HCT116 (cell line): ENCODE data around the gene PYGO1. TPM values are rescaled to one million over a fixed set of nuclear protein-coding genes. Genes with fewer than 3 reads are reported as not detected.
"Not testable (repeated sequence)": the region's sequence is repeated elsewhere in the genome, so short reads cannot be mapped to it uniquely, and the experiment has no call there.

ENCODE experiments used
- ATAC-seq: fragments of 200-7000 bp; cut with Tn5 transposase; 2 replicates; pipeline ENCODE4 v1.9.1; 2020; ENCODE audit warnings: mild to moderate bottlenecking, moderate library complexity
- BruUV-seq: library from RNA; stranded (reverse); fragments of 400-500 nt; replicated peaks from 2 replicates; lab custom pipeline; 2021; lab: Mats Ljungman, UMichigan
- CTCF ChIA-PET: fragments of 300-600 bp; sonication (Branson Sonifier 250); formaldehyde crosslinking; loops from one replicate; lab custom pipeline; 2021; ENCODE audit warnings: antibody characterized with exemption; lab: Charles Lee
- POLR2A ChIA-PET: fragments of 300-600, 350-600 bp; sonication (Branson Sonifier 250); formaldehyde crosslinking; loops from one replicate; lab custom pipeline; 2021; ENCODE audit warnings: antibody characterized with exemption; lab: Charles Lee
- RAD21 ChIA-PET, 2 experiments: fragments of 300-600 bp; sonication (Branson Sonifier 250); formaldehyde crosslinking; loops; one replicate each; lab custom pipeline; 2023; ENCODE audit warnings: low total read pairs in 2 of 2; ENCODE audit not compliant: uncharacterized antibody in 2 of 2, unreplicated experiment in 2 of 2, low non-redundant PET in 1 of 2; lab: Charles Lee
- DNase-seq: peaks from one replicate; pipeline ENCODE4 v3.0.0-alpha.2; 2010; ENCODE audit warnings: low read depth, low spot score
- H2AFZ ChIP-seq: fragments of 200-600 bp; shearing (Covaris generic), sonication (generic); 2 replicates; pipeline ENCODE4 v1.6.1; 2017; ENCODE audit warnings: low read depth, mixed run types, mixed read lengths, antibody characterized with exemption, low read length; ENCODE audit not compliant: poor library complexity, severe bottlenecking
- H3K27ac ChIP-seq: 2 replicates; pipeline ENCODE4 v1.5.1; 2012; ENCODE audit warnings: low read depth, low read length
- H3K27me3 ChIP-seq: fragments of 200-600 bp; sonication (generic); 2 replicates; pipeline ENCODE4 v1.6.1; 2016; ENCODE audit warnings: mixed run types, low read length, mixed read lengths; ENCODE audit not compliant: insufficient read depth
- H3K36me3 ChIP-seq, 2 experiments: fragments of 200-500 bp in 1 of 2; fragments of 200-600 bp in 1 of 2; sonication (Bioruptor generic) in 1 of 2; sonication (generic) in 1 of 2; 2 replicates each; pipeline versions ENCODE4 v1.5.1 to v1.6.1; 2014 to 2016; ENCODE audit warnings: low read length in 2 of 2, inconsistent platforms in 1 of 2, mixed read lengths in 1 of 2, mixed run types in 1 of 2; ENCODE audit not compliant: insufficient read depth in 2 of 2, control insufficient read depth in 1 of 2
- H3K4me1 ChIP-seq, 2 experiments: fragments of 200-600 bp in 1 of 2; sonication (generic) in 1 of 2; 2 replicates each; pipeline versions ENCODE4 v1.5.1 to v1.6.1; 2012 to 2017; ENCODE audit warnings: low read length in 2 of 2, inconsistent platforms in 1 of 2, mild to moderate bottlenecking in 1 of 2, mixed read lengths in 1 of 2, mixed run types in 1 of 2, moderate library complexity in 1 of 2; ENCODE audit not compliant: insufficient read depth in 2 of 2, control insufficient read depth in 1 of 2
- H3K4me2 ChIP-seq: fragments of 200-600 bp; sonication (generic); 2 replicates; pipeline ENCODE4 v1.6.1; 2017; ENCODE audit warnings: mixed run types, low read length, mixed read lengths
- H3K4me3 ChIP-seq, 2 experiments: fragments of 200-600 bp in 1 of 2; sonication (generic) in 1 of 2; replicated peaks in 1 of 2; 2 replicates each; pipeline ENCODE4 v1.5.1; 2011 to 2016; ENCODE audit warnings: low read length in 2 of 2, control low read depth in 1 of 2, low read depth in 1 of 2, mild to moderate bottlenecking in 1 of 2, mixed read lengths in 1 of 2, mixed run types in 1 of 2
- H3K79me2 ChIP-seq: fragments of 200-600 bp; sonication (generic); 2 replicates; pipeline ENCODE4 v1.6.1; 2017; ENCODE audit warnings: mild to moderate bottlenecking, mixed run types, low read length, moderate library complexity, mixed read lengths; ENCODE audit not compliant: insufficient read depth
- H3K9ac ChIP-seq: fragments of 200-600 bp; sonication (generic); 2 replicates; pipeline ENCODE4 v1.6.1; 2016; ENCODE audit warnings: low read length, mixed read lengths
- H3K9me2 ChIP-seq: fragments of 200-600 bp; sonication (generic), shearing (Covaris generic); 2 replicates; pipeline ENCODE4 v1.6.1; 2017; ENCODE audit warnings: mixed run types, mild to moderate bottlenecking, moderate library complexity; ENCODE audit not compliant: insufficient read depth
- H3K9me3 ChIP-seq, 2 experiments: fragments of 200-500 bp in 1 of 2; fragments of 200-600 bp in 1 of 2; sonication (Bioruptor generic) in 1 of 2; sonication (generic) in 1 of 2; 2 replicates each; pipeline ENCODE4 v1.6.1; 2014 to 2017; ENCODE audit warnings: low read length in 2 of 2, mixed read lengths in 2 of 2, inconsistent platforms in 1 of 2, low read depth in 1 of 2, mild to moderate bottlenecking in 1 of 2, mixed run types in 1 of 2, moderate library complexity in 1 of 2; ENCODE audit not compliant: control insufficient read depth in 1 of 2, insufficient read depth in 1 of 2
- H4K20me1 ChIP-seq: fragments of 200-600 bp; sonication (generic), shearing (Covaris generic); 2 replicates; pipeline ENCODE4 v1.6.1; 2017; ENCODE audit warnings: mixed run types, mild to moderate bottlenecking, moderate library complexity; ENCODE audit not compliant: insufficient read depth
- EZH2 ChIP-seq: fragments of 200-600 bp; sonication (generic); IDR thresholded peaks from 2 replicates; pipeline ENCODE4 v1.6.1; 2017; ENCODE audit warnings: antibody characterized with exemption, mixed run types
- SRF ChIP-seq: IDR thresholded peaks from 2 replicates; pipeline ENCODE4 v1.6.1; 2012; ENCODE audit warnings: low read depth
- ZFX ChIP-seq: fragments of 450-650 bp; IDR thresholded peaks from 2 replicates; pipeline ENCODE4 v1.6.1; 2017
- intact Hi-C: fragments of 100-400 bp; cut with micrococcal nuclease; formaldehyde crosslinking; loops from 2 replicates; pipeline ENCODE4 v1.10.0; 2022
- total RNA-seq: library from RNA; stranded (reverse); gene quantifications from one replicate; pipeline ENCODE4 v1.2.1, GENCODE V29; 2021; ENCODE audit not compliant: unreplicated experiment
- TF ChIP-seq, protein P1 (sequence below): IDR thresholded peaks from 2 replicates; pipeline ENCODE4 v1.6.1; 2012; ENCODE audit warnings: low read depth
- TF ChIP-seq, protein P2 (sequence below): IDR thresholded peaks from 2 replicates; pipeline ENCODE4 v1.6.1; 2012
- TF ChIP-seq, protein P3 (sequence below): IDR thresholded peaks from 2 replicates; pipeline ENCODE4 v1.6.1; 2012

Gene PYGO1
- total RNA-seq, 1 experiment from 2014 or later, result 0.34 TPM

DNA sequence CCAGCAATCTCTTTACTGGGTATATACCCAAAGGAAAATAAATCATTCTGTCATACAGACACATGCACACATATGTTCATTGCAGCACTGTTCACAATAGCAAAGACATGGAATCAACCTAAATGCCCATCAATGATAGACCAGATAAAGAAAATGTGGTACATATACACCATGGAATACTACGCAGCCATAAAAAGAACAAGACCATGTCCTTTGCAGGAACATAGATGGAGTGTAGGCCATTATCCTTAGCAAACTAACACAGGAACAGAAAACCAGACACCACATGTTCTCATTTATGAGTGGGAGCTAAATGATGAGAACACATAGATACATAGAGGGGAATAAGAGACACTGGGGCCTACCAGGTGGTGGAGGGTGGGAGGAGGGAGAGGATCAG lies 4.9 kb upstream of the PYGO1 start:
- H3K4me1 ChIP-seq, H3K27me3 ChIP-seq, H3K27ac ChIP-seq, ATAC-seq, H3K4me2 ChIP-seq, RAD21 ChIA-PET, H3K79me2 ChIP-seq, H3K9me2 ChIP-seq, H3K4me3 ChIP-seq, H2AFZ ChIP-seq, H3K9ac ChIP-seq, H3K36me3 ChIP-seq, BruUV-seq, H3K9me3 ChIP-seq, DNase-seq, POLR2A ChIA-PET, CTCF ChIA-PET, intact Hi-C loops, H4K20me1 ChIP-seq: not testable (repeated sequence)

DNA sequence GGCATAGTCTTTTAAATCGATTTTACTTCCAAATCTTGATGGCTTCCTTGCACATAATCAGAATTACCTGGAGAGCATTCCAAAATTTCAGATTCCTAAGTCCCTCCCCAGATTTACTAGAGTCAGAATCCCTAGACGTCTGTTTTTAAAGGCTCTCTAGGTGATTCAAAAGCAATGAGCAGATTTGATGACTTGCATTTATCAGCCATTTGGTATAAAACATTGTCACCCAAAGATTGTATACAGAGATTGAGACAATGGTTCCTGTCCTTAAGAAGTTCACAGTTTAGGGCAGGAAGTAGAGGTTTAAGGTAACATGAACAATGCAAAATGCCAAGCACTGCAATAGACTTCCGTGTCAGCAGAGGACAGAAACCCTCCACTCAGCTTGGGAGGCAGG lies 2.6 kb upstream of the PYGO1 start:
- H3K9me2 ChIP-seq, result no peaks in the 10 kb centered on the region
- H3K4me3 ChIP-seq, result no peak overlapping the region
- H3K9me3 ChIP-seq, result no peaks in the 10 kb centered on the region
- no peak overlapping the region for H3K4me2 ChIP-seq
- BruUV-seq, result no TSS peak
- POLR2A ChIA-PET, result no interaction called here
- no peaks in the 10 kb centered on the region for H3K27me3 ChIP-seq
- CTCF ChIA-PET, result no interaction called here
- H3K9ac ChIP-seq, result no peak overlapping the region
- H3K4me1 ChIP-seq, result peaks cover 0 to 3% of the 10 kb centered on the region in 2 experiments; a peak in 1 of 4 replicates
- H2AFZ ChIP-seq, result no peak overlapping the region
- H3K79me2 ChIP-seq, result no peaks in the 10 kb centered on the region
- no peaks in the 10 kb centered on the region for H3K36me3 ChIP-seq
- ATAC-seq, result no peak
- RAD21 ChIA-PET, result no interaction called here
- no peak overlapping the region for H3K27ac ChIP-seq
- no peak for DNase-seq
- no peaks in the 10 kb centered on the region for H4K20me1 ChIP-seq
- TF ChIP-seq, protein P1, sequence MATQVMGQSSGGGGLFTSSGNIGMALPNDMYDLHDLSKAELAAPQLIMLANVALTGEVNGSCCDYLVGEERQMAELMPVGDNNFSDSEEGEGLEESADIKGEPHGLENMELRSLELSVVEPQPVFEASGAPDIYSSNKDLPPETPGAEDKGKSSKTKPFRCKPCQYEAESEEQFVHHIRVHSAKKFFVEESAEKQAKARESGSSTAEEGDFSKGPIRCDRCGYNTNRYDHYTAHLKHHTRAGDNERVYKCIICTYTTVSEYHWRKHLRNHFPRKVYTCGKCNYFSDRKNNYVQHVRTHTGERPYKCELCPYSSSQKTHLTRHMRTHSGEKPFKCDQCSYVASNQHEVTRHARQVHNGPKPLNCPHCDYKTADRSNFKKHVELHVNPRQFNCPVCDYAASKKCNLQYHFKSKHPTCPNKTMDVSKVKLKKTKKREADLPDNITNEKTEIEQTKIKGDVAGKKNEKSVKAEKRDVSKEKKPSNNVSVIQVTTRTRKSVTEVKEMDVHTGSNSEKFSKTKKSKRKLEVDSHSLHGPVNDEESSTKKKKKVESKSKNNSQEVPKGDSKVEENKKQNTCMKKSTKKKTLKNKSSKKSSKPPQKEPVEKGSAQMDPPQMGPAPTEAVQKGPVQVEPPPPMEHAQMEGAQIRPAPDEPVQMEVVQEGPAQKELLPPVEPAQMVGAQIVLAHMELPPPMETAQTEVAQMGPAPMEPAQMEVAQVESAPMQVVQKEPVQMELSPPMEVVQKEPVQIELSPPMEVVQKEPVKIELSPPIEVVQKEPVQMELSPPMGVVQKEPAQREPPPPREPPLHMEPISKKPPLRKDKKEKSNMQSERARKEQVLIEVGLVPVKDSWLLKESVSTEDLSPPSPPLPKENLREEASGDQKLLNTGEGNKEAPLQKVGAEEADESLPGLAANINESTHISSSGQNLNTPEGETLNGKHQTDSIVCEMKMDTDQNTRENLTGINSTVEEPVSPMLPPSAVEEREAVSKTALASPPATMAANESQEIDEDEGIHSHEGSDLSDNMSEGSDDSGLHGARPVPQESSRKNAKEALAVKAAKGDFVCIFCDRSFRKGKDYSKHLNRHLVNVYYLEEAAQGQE, result no peak
- TF ChIP-seq SRF (no peak), EZH2 (no peak), ZFX (no peak)
- TF ChIP-seq, protein P2, sequence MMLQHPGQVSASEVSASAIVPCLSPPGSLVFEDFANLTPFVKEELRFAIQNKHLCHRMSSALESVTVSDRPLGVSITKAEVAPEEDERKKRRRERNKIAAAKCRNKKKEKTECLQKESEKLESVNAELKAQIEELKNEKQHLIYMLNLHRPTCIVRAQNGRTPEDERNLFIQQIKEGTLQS, result no peak
- TF ChIP-seq, protein P3, sequence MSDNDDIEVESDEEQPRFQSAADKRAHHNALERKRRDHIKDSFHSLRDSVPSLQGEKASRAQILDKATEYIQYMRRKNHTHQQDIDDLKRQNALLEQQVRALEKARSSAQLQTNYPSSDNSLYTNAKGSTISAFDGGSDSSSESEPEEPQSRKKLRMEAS, result no peak
- intact Hi-C loops, result no loop called here
